ENCODE measurements around the gene FOXL1.

The FOXL1 gene

DNA sequence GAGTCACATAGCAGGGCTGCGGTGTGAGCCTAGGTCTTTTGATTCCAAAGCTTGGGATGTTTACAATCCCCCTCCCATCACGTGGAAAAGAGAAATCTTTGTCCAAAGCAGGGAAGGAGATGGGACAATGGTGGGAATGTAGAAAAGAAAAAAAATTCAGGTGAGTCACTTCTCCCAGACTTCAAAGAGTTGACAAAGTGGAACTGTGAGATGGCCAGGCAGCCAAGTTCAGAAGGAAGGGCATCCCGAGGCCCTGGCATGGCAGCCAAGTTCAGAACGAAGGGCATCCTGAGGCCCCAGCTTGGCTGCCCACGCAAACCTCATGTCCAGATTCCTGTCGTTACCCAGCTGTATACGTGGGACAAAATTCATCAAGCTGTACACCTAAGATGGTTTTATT, 47.5 kb downstream of the FOXL1 start:
- Histone ChIP-seq H3K79me2 (ENCODE audit: insufficient read depth, low read length) (no peaks in the 10 kb centered on the region), H3K9ac (ENCODE audit: low read length) (no peak overlapping the region), H2AFZ (ENCODE audit: low read depth, low read length, severe bottlenecking) (no peak overlapping the region), H3K36me3 (ENCODE audit: low read length) (no peaks in the 10 kb centered on the region), H3K4me3 (ENCODE audit: insufficient read depth, low read length, poor library complexity, severe bottlenecking) (no peak overlapping the region), H3F3A (ENCODE audit: insufficient read depth) (no peaks in the 10 kb centered on the region), H3K27ac (ENCODE audit: low read depth, low read length) (no peak overlapping the region), H3K27me3 (ENCODE audit: low read length) (no peaks in the 10 kb centered on the region), H4K20me1 (ENCODE audit: low read depth, low read length) (no peaks in the 10 kb centered on the region), H3K9me3 (ENCODE audit: insufficient read depth, low read length) (no peaks in the 10 kb centered on the region), H3K4me2 (ENCODE audit: low read depth, low read length, poor library complexity, severe bottlenecking) (no peak overlapping the region), H3K9me2 (replicated peaks; ENCODE audit: insufficient read depth, low read length) (no peaks in the 10 kb centered on the region)
- TF ChIP-seq, protein P1, sequence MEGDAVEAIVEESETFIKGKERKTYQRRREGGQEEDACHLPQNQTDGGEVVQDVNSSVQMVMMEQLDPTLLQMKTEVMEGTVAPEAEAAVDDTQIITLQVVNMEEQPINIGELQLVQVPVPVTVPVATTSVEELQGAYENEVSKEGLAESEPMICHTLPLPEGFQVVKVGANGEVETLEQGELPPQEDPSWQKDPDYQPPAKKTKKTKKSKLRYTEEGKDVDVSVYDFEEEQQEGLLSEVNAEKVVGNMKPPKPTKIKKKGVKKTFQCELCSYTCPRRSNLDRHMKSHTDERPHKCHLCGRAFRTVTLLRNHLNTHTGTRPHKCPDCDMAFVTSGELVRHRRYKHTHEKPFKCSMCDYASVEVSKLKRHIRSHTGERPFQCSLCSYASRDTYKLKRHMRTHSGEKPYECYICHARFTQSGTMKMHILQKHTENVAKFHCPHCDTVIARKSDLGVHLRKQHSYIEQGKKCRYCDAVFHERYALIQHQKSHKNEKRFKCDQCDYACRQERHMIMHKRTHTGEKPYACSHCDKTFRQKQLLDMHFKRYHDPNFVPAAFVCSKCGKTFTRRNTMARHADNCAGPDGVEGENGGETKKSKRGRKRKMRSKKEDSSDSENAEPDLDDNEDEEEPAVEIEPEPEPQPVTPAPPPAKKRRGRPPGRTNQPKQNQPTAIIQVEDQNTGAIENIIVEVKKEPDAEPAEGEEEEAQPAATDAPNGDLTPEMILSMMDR (IDR thresholded peaks at IDR 0.05; ENCODE audit: insufficient read depth, low read length, poor library complexity, severe bottlenecking), result no peak
- TF ChIP-seq EZH2phosphoT487 (conservative IDR thresholded peaks at IDR 0.05; ENCODE audit: low read length), result no peak

DNA sequence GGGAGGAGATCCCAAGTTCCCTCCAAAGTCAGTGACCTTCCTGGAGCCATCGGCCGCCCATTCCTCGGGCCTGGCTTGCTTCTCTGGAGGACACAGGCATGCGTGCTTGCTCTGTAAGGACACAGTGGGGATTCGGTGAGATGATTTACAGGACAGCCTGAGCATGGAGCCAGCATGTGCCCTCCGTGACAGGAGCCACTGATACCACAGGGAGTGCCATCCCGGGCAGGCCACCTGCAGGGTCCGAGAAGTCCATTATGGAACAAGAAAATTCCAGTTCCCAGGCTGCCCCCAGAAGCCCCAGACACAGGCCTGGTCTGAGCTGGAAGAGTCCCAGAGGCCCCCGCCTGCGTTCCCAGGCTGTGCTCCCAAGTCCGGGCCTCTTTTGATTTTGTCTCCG, 47.9 kb downstream of the FOXL1 start:
- no peaks in the 10 kb centered on the region for H3K27me3 ChIP-seq (ENCODE audit: low read length)
- no peaks in the 10 kb centered on the region for H3K79me2 ChIP-seq (ENCODE audit: insufficient read depth, low read length)
- H3K9me2 ChIP-seq (replicated peaks; ENCODE audit: insufficient read depth, low read length), result no peaks in the 10 kb centered on the region
- no peaks in the 10 kb centered on the region for H3K9me3 ChIP-seq (ENCODE audit: insufficient read depth, low read length)
- H3K27ac ChIP-seq (ENCODE audit: low read depth, low read length), result no peak overlapping the region
- H3F3A ChIP-seq (ENCODE audit: insufficient read depth), result no peaks in the 10 kb centered on the region
- no peak overlapping the region for H3K4me2 ChIP-seq (ENCODE audit: low read depth, low read length, poor library complexity, severe bottlenecking)
- H2AFZ ChIP-seq (ENCODE audit: low read depth, low read length, severe bottlenecking), result no peak overlapping the region
- no peak overlapping the region for H3K4me3 ChIP-seq (ENCODE audit: insufficient read depth, low read length, poor library complexity, severe bottlenecking)
- no peaks in the 10 kb centered on the region for H3K36me3 ChIP-seq (ENCODE audit: low read length)
- H4K20me1 ChIP-seq (ENCODE audit: low read depth, low read length), result no peaks in the 10 kb centered on the region
- H3K9ac ChIP-seq (ENCODE audit: low read length), result no peak overlapping the region
- TF ChIP-seq, protein P1 (IDR thresholded peaks at IDR 0.05; ENCODE audit: insufficient read depth, low read length, poor library complexity, severe bottlenecking), result no peak
- no peak for TF ChIP-seq EZH2phosphoT487 (conservative IDR thresholded peaks at IDR 0.05; ENCODE audit: low read length)

DNA sequence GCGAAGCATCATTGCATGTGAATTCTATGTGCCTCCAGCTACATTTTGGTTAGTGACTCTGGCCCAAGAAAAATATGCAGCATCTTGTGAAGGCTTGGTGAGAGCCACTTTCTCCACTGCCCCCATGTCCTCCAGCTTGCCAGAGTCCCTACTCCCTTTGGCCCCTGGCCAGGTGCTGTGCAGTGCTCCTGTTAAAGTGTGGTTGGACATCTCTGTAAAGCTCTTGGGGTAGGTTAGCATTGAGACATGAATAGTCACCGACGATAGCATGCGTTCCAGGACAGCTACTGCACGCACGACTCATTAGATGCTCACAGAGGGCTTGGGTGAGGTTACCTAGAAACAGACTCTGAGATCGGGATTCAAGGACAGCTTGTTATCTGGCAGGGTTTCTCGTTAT, 48.6 kb downstream of the FOXL1 start:
- Histone ChIP-seq H3F3A (ENCODE audit: insufficient read depth) (no peaks in the 10 kb centered on the region), H3K27me3 (ENCODE audit: low read length) (no peaks in the 10 kb centered on the region), H3K9ac (ENCODE audit: low read length) (no peak overlapping the region), H2AFZ (ENCODE audit: low read depth, low read length, severe bottlenecking) (no peak overlapping the region), H3K27ac (ENCODE audit: low read depth, low read length) (no peak overlapping the region), H4K20me1 (ENCODE audit: low read depth, low read length) (no peaks in the 10 kb centered on the region), H3K79me2 (ENCODE audit: insufficient read depth, low read length) (no peaks in the 10 kb centered on the region), H3K36me3 (ENCODE audit: low read length) (no peaks in the 10 kb centered on the region), H3K4me2 (ENCODE audit: low read depth, low read length, poor library complexity, severe bottlenecking) (no peak overlapping the region), H3K9me3 (ENCODE audit: insufficient read depth, low read length) (no peaks in the 10 kb centered on the region), H3K9me2 (replicated peaks; ENCODE audit: insufficient read depth, low read length) (no peaks in the 10 kb centered on the region), H3K4me3 (ENCODE audit: insufficient read depth, low read length, poor library complexity, severe bottlenecking) (no peak overlapping the region)
- TF ChIP-seq, protein P1 (IDR thresholded peaks at IDR 0.05; ENCODE audit: insufficient read depth, low read length, poor library complexity, severe bottlenecking), result no peak
- no peak for TF ChIP-seq EZH2phosphoT487 (conservative IDR thresholded peaks at IDR 0.05; ENCODE audit: low read length)
